ENCODE data around the gene HPX. TPM values are rescaled to one million over a fixed set of nuclear protein-coding genes. Genes with fewer than 3 reads are reported as not detected.

HPX gene
- total and polyA plus RNA-seq, 8 donors = 0.31 to 27.2 (median 1.7) TPM; not detected in 4

DNA sequence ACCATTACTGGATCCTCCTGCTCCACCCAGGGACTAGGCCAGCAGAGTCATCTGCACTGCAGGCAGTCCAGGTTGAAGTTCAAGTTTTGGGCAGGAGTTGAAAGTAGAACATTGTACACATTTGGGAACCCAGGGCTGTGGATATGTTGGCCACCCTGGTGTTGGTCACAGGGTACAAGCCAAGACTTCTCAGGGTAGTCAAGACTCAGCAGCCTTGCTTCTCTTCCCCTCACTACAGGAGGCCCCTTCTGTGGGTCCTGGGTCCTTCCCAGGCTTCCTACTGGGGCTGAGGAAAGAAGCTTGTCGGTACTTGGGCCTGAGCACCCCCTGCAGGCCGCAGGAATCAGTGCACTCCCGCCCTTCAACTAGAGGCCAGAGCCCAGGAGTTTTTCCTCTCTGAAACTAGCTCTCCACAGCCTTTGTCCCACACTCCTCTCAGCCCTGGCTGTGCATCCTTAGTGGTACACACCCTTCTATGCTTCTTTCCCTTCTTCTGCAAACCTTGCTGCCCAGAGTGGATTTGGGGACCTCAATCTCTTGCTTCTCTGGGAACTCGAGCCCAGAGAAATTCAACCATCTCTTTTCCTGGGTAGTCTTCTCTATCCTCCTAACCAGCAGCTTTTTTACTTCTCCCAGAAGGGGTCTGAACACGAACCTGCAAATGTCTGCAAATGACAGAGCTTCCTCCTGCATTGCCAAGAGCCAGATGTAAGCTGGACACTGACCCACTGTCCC lies 2.6 kb upstream of the HPX start:
- H3K27ac ChIP-seq = peak overlapping the region in 1 of 5 donors; percentile 18
- no peaks in the 10 kb centered on the region for H3K27me3 ChIP-seq
- no peaks in the 10 kb centered on the region for H3K9me3 ChIP-seq
- whole genome bisulfite sequencing, 5 donors = 20 to 29% (median 25%) methylated on average over 5 of the region's 5 CpGs
- peaks cover under 1 to 12% (median 11%) of the 10 kb centered on the region in 4 donors for H3K36me3 ChIP-seq
- peaks cover 0 to 10% (median 3%) of the 10 kb centered on the region in 4 donors for H3K4me1 ChIP-seq
- intact Hi-C loops (cut with DNase I; ENCODE audit: low total_unique reads) = loop anchor here (5.0 kb wide), 1 partner anchor 61 kb away; no protein-coding TSS in a partner anchor
- no peak overlapping the region for H3K4me3 ChIP-seq
- no peak for TF ChIP-seq POLR2AphosphoS5 (IDR thresholded peaks at IDR 0.05)
- TF ChIP-seq EP300 (IDR thresholded peaks at IDR 0.05) = no peak
- TF ChIP-seq POLR2A (IDR thresholded peaks at IDR 0.05) = no peak
- TF ChIP-seq, protein P1, sequence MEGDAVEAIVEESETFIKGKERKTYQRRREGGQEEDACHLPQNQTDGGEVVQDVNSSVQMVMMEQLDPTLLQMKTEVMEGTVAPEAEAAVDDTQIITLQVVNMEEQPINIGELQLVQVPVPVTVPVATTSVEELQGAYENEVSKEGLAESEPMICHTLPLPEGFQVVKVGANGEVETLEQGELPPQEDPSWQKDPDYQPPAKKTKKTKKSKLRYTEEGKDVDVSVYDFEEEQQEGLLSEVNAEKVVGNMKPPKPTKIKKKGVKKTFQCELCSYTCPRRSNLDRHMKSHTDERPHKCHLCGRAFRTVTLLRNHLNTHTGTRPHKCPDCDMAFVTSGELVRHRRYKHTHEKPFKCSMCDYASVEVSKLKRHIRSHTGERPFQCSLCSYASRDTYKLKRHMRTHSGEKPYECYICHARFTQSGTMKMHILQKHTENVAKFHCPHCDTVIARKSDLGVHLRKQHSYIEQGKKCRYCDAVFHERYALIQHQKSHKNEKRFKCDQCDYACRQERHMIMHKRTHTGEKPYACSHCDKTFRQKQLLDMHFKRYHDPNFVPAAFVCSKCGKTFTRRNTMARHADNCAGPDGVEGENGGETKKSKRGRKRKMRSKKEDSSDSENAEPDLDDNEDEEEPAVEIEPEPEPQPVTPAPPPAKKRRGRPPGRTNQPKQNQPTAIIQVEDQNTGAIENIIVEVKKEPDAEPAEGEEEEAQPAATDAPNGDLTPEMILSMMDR (IDR thresholded peaks at IDR 0.05) = peak in 5 of 7 experiments; percentile 44 to 84 (median 79)
- peak; percentile 63 to 83 for DNase-seq

GRCh38 chr11:6442441-6442840 lies 1.7 kb upstream of the HPX start:
- intact Hi-C loops (cut with DNase I; ENCODE audit: low total_unique reads) = loop anchor here (5.0 kb wide), 1 partner anchor 60 kb away; no protein-coding TSS in a partner anchor
- Histone ChIP-seq H3K36me3 (peaks cover 0 to 2% (median under 1%) of the 10 kb centered on the region in 4 donors), H3K4me1 (peaks cover 0 to 10% (median 3%) of the 10 kb centered on the region in 4 donors), H3K27ac (peak overlapping the region in 1 of 5 donors; percentile 18), H3K9me3 (no peaks in the 10 kb centered on the region), H3K4me3 (no peak overlapping the region), H3K27me3 (no peaks in the 10 kb centered on the region)
- 85 to 96% (median 93%) methylated on average over 4 of the region's 4 CpGs for WGBS, 5 donors
- DNase-seq = no peak
- TF ChIP-seq, protein P1 (IDR thresholded peaks at IDR 0.05) = no peak
- TF ChIP-seq POLR2A (IDR thresholded peaks at IDR 0.05) (no peak), EP300 (IDR thresholded peaks at IDR 0.05) (no peak), POLR2AphosphoS5 (IDR thresholded peaks at IDR 0.05) (no peak)

DNA sequence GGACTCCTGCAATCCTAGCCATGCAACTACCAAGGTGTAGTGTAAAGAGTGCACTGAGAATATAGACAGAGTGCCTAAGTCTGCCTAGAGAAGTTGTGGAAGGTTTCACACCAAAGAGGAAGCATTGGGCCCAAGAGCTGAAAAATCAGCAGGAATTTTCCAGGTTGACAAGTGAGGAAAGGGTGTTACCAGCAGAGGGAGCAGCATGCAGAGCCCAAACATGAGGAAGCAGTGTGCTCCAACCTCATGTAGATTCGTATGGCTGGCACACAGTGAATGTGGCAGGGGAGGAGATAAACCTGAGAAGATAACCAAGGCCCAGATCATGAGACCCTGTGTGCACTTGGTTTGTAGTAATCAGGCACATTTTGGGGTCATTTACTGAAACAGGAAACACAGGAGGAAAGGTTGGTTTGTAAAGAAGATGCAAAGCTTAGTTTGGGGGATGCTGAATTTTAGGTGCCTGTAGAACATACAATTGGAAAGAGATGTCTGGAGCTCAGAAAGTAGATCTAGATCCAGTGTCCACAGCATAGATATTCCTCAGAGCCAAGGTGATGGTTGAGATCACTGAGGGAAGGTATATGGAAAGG lies 1.7 kb downstream of the HPX start:
- H3K4me3 ChIP-seq = no peak overlapping the region
- no peaks in the 10 kb centered on the region for H3K27me3 ChIP-seq
- TF ChIP-seq, protein P1 (IDR thresholded peaks at IDR 0.05) = peak in 5 of 7 experiments; percentile 41 to 86 (median 63)
- TF ChIP-seq POLR2AphosphoS5 (IDR thresholded peaks at IDR 0.05) = peak in 1 of 3 donors; percentile 66
- no peak for TF ChIP-seq POLR2A (IDR thresholded peaks at IDR 0.05)
- H3K4me1 ChIP-seq = peaks cover 0 to 14% (median 6%) of the 10 kb centered on the region in 4 donors
- 0 to 8% (median 5%) methylated on average over 1 of the region's 1 CpG for WGBS, 5 donors
- DNase-seq = peak; percentile 68 to 85
- no peak overlapping the region for H3K27ac ChIP-seq
- intact Hi-C loops (cut with DNase I; ENCODE audit: low total_unique reads) = no loop called here
- H3K36me3 ChIP-seq = no peaks in the 10 kb centered on the region
- no peaks in the 10 kb centered on the region for H3K9me3 ChIP-seq

DNA sequence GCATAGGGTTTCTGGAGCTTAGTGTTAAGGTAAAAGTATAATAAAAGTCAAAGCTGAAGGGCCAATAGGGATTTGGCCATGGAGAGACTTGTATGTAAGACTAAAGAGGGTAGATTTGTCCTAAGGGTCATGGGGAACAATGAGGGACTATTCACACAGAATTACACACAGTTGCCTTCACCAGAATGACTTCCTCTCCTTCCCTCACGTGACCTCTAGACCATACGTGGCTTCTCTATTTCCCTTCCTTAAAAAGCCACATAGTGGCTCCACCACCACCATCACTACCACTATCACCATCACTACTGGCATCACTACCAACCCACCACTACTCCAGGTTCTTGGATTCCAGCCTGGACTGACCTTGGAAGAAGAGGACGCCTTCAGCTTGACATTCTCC lies 2.8 kb downstream of the HPX start:
- Histone ChIP-seq H3K36me3 (no peaks in the 10 kb centered on the region), H3K27me3 (no peaks in the 10 kb centered on the region), H3K27ac (no peak overlapping the region), H3K4me1 (peaks cover 0 to 16% (median 6%) of the 10 kb centered on the region in 4 donors), H3K9me3 (no peaks in the 10 kb centered on the region), H3K4me3 (no peak overlapping the region)
- 67 to 81% (median 77%) methylated on average over 3 of the region's 3 CpGs for WGBS, 5 donors
- TF ChIP-seq POLR2AphosphoS5 (IDR thresholded peaks at IDR 0.05) (no peak), EP300 (IDR thresholded peaks at IDR 0.05) (no peak), POLR2A (IDR thresholded peaks at IDR 0.05) (no peak)
- TF ChIP-seq, protein P1 (IDR thresholded peaks at IDR 0.05) = no peak
- peak in 1 of 2 donors; percentile 13 for DNase-seq
- intact Hi-C loops (cut with DNase I; ENCODE audit: low total_unique reads) = no loop called here

Data from stomach (tissue), 9 donors.